Natural killer cell treated with Interleukin-12 subunit alpha and Interleukin-12 subunit beta and Interleukin-15 and Interleukin-18, amount 100 ng/mL, for 72 hours (primary cell): Measurements from ENCODE around the gene EEIG2. TPM values are rescaled to one million over a fixed set of nuclear protein-coding genes. Genes with fewer than 3 reads are reported as not detected.
A peak's percentile ranks its signal among the peaks of the same experiment; 100 is the strongest.

Source experiments
- ATAC-seq, 2 donors: fragments of 150-1000 bp; cut with Tn5 transposase in 1 of 2; sonication (Bioruptor Pico), chemical (Tn5 transposase) in 1 of 2; 2 replicates each; pipeline ENCODE4 v1.10.0; 2021
- DNase-seq: peaks from one replicate; pipeline ENCODE4 v3.0.0; 2022; ENCODE audit warnings: low spot score
- H3K27ac Mint-ChIP-seq, 2 donors: 1 replicate in 1 of 2; 2 replicates in 1 of 2; pipeline ENCODE4 v1.8.0; 2022; ENCODE audit warnings: mixed read lengths in 2 of 2, mild to moderate bottlenecking in 1 of 2, moderate library complexity in 1 of 2
- H3K27me3 Mint-ChIP-seq, 2 donors: 1 replicate in 1 of 2; 2 replicates in 1 of 2; pipeline ENCODE4 v1.8.0; 2022; ENCODE audit warnings: mixed read lengths in 2 of 2
- H3K36me3 Mint-ChIP-seq: one replicate; pipeline ENCODE4 v1.8.0; 2022; ENCODE audit warnings: mixed read lengths
- H3K4me1 Mint-ChIP-seq, 2 donors: 1 replicate in 1 of 2; 2 replicates in 1 of 2; pipeline ENCODE4 v1.8.0; 2022; ENCODE audit warnings: low read depth in 2 of 2, mixed read lengths in 2 of 2, mild to moderate bottlenecking in 1 of 2
- H3K4me3 Mint-ChIP-seq: one replicate; pipeline ENCODE4 v1.8.0; 2022; ENCODE audit warnings: mixed read lengths
- H3K9me3 Mint-ChIP-seq: 2 replicates; pipeline ENCODE4 v1.8.0; 2022; ENCODE audit warnings: mixed read lengths
- total RNA-seq, 2 donors: library from RNA; stranded (reverse); gene quantifications; one replicate each; pipeline ENCODE4 v1.2.3, GENCODE V29; 2022

EEIG2 gene
- total RNA-seq, 2 donors from 2014 or later: 18.4 to 20.7 TPM

DNA sequence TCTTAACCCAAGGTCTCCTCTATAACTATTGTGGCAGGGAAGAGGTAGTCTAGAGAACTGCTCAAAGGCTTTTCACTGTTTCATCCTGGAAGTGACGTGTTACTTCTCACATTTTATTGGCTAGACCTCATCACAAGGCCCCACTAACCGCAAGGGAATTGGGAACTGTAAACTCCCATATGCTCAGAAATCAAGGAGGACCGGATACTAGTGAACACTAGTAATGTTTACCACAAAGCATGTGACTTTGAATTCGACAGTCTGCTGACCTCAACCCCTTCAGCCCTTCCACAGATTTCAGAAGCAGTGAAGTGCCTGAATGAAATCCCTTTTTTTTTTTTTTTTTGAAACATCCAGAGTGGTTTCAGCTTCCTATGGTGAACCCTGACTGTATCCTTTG, 3.4 kb upstream of the EEIG2 start:
- Mint-ChIP-seq H3K4me3 (no peak overlapping the region), H3K4me1 (peaks cover 10 to 16% of the 10 kb centered on the region in 2 donors), H3K9me3 (no peaks in the 10 kb centered on the region), H3K27me3 (peaks cover 0 to 2% of the 10 kb centered on the region in 2 donors), H3K27ac (no peak overlapping the region), H3K36me3 (no peaks in the 10 kb centered on the region)
- ATAC-seq (no peak), DNase-seq (no peak)

DNA sequence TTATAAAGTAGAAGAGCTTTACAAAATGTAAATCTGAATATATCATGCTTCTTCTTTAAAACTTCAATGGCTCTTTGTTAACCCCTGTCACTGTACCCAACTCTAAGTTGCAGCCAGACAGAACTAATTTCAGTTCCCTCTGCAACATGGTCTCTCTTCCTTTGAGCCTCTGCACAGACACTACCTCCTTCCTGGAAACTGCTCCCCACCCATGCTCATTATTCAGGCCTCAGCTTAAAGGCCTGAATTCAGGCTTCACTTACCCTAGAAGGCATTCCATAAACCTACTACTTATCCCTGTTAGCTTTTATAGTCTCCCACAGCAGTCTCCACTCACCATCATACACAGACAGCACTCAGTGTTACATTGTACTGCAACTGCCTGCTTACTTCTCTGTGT, 2.6 kb upstream of the EEIG2 start:
- Mint-ChIP-seq H3K4me3 (no peak overlapping the region), H3K27ac (no peak overlapping the region), H3K9me3 (no peaks in the 10 kb centered on the region), H3K27me3 (peaks cover 0 to 2% of the 10 kb centered on the region in 2 donors), H3K4me1 (peaks cover 16 to 21% of the 10 kb centered on the region in 2 donors), H3K36me3 (no peaks in the 10 kb centered on the region)
- DNase-seq (no peak), ATAC-seq (no peak)

- no peaks in the 10 kb centered on the region for H3K36me3 Mint-ChIP-seq
- H3K9me3 Mint-ChIP-seq: no peaks in the 10 kb centered on the region
- ATAC-seq: peak; percentile 74 to 79
- peak overlapping the region; percentile 96 for H3K4me3 Mint-ChIP-seq
- H3K4me1 Mint-ChIP-seq: peaks cover 29 to 36% of the 10 kb centered on the region in 2 donors
- peak overlapping the region; percentile 86 to 88 for H3K27ac Mint-ChIP-seq
- no peaks in the 10 kb centered on the region for H3K27me3 Mint-ChIP-seq
- no peak for DNase-seq
Observed at GRCh38 chr1:108560189-108560873, 431 bp downstream of the EEIG2 start.

GRCh38 chr1:108560874-108561459, 1.1 kb downstream of the EEIG2 start:
- Mint-ChIP-seq H3K27ac (peak overlapping the region; percentile 86 to 88), H3K9me3 (no peaks in the 10 kb centered on the region), H3K4me3 (peak overlapping the region; percentile 96), H3K27me3 (no peaks in the 10 kb centered on the region), H3K4me1 (peaks cover 29 to 36% of the 10 kb centered on the region in 2 donors), H3K36me3 (no peaks in the 10 kb centered on the region)
- DNase-seq: peak; percentile 67
- peak; percentile 44 to 62 for ATAC-seq

- Mint-ChIP-seq H3K27ac (peak overlapping the region in 1 of 2 donors; percentile 34), H3K4me1 (peaks cover 29 to 36% of the 10 kb centered on the region in 2 donors), H3K27me3 (no peaks in the 10 kb centered on the region), H3K36me3 (no peaks in the 10 kb centered on the region), H3K4me3 (peak overlapping the region; percentile 96), H3K9me3 (no peaks in the 10 kb centered on the region)
- peak; percentile 85 for DNase-seq
- peak; percentile 65 for ATAC-seq
Observed at GRCh38 chr1:108561689-108562326, 1.9 kb downstream of the EEIG2 start.

- no peak overlapping the region for H3K4me3 Mint-ChIP-seq
Observed at GRCh38 chr1:108563808-108564207, 3.9 kb downstream of the EEIG2 start.

DNA sequence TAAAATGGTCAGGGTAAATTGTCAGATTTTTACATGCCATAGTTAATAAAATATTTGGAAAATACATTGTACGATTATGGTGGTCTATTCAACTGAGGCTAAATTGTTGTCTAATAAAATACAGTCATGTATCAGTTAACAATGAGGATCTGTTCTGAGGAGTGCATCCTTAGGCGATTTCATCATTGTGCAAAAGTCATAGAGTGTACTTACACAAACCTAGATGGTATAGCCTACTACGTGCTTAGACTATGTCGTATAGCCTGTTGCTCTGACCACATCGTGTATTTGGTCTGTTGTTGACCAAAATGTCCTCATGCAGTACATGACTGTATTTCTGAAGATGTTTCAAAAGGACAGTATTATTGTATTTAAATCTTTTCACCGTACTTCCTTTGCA, 5.2 kb downstream of the EEIG2 start:
- ATAC-seq: no peak
- no peaks in the 10 kb centered on the region for H3K27me3 Mint-ChIP-seq

More at GRCh38 chr1:108563808-108564207, 3.9 kb downstream of the EEIG2 start:
- Mint-ChIP-seq H3K9me3 (no peaks in the 10 kb centered on the region), H3K27ac (no peak overlapping the region), H3K27me3 (no peaks in the 10 kb centered on the region), H3K4me1 (peaks cover 29 to 39% of the 10 kb centered on the region in 2 donors), H3K36me3 (no peaks in the 10 kb centered on the region)
- ATAC-seq (no peak), DNase-seq (no peak)

GRCh38 chr1:108565512-108565911, 5.6 kb downstream of the EEIG2 start:
- no peaks in the 10 kb centered on the region for H3K9me3 Mint-ChIP-seq
- DNase-seq: no peak
- no peak overlapping the region for H3K4me3 Mint-ChIP-seq
- peaks cover 25 to 35% of the 10 kb centered on the region in 2 donors for H3K4me1 Mint-ChIP-seq
- H3K36me3 Mint-ChIP-seq: no peaks in the 10 kb centered on the region
- H3K27ac Mint-ChIP-seq: no peak overlapping the region
- ATAC-seq: no peak
- no peaks in the 10 kb centered on the region for H3K27me3 Mint-ChIP-seq

More for the DNA sequence above, 5.2 kb downstream of the EEIG2 start:
- Mint-ChIP-seq H3K27ac (no peak overlapping the region), H3K4me3 (no peak overlapping the region), H3K9me3 (no peaks in the 10 kb centered on the region), H3K36me3 (no peaks in the 10 kb centered on the region), H3K4me1 (peaks cover 26 to 36% of the 10 kb centered on the region in 2 donors)
- no peak for DNase-seq

DNA sequence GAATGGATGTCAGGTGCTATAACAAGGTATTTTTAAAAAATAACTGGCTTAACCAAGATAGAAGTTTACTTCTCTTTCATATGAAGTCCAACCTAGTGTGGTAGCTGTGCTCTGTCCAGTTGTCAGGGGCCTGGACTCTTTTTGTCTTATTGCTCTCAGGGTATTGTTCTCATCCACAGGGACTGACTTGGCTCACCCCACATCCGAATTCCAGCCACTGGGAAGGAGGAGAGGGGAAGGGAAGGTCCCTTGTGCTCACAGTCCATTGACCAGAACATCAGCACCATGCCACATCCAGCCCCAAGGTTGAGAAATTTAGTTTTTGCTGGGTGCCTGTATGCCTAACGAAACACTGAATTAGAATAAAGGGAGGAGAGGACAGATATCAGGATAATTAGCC, 8.7 kb downstream of the EEIG2 start:
- Mint-ChIP-seq H3K27ac (peak overlapping the region; percentile 29 to 32), H3K36me3 (no peaks in the 10 kb centered on the region), H3K4me1 (peaks cover 9 to 14% of the 10 kb centered on the region in 2 donors), H3K4me3 (no peak overlapping the region), H3K27me3 (no peaks in the 10 kb centered on the region), H3K9me3 (no peaks in the 10 kb centered on the region)
- DNase-seq: no peak
- ATAC-seq: no peak

GRCh38 chr1:108569097-108569728, 9.3 kb downstream of the EEIG2 start:
- Mint-ChIP-seq H3K27me3 (no peaks in the 10 kb centered on the region), H3K36me3 (no peaks in the 10 kb centered on the region), H3K27ac (peak overlapping the region; percentile 29 to 32), H3K4me3 (no peak overlapping the region), H3K9me3 (no peaks in the 10 kb centered on the region), H3K4me1 (peaks cover 5 to 7% of the 10 kb centered on the region in 2 donors)
- ATAC-seq (no peak), DNase-seq (no peak)

- Mint-ChIP-seq H3K27me3 (no peaks in the 10 kb centered on the region), H3K4me1 (peaks cover 4 to 5% of the 10 kb centered on the region in 2 donors), H3K27ac (no peak overlapping the region), H3K9me3 (no peaks in the 10 kb centered on the region), H3K36me3 (no peaks in the 10 kb centered on the region), H3K4me3 (no peak overlapping the region)
- ATAC-seq (peak; percentile 95 to 98), DNase-seq (peak; percentile 77)
Observed at GRCh38 chr1:108570128-108570527, 10.2 kb downstream of the EEIG2 start.

DNA sequence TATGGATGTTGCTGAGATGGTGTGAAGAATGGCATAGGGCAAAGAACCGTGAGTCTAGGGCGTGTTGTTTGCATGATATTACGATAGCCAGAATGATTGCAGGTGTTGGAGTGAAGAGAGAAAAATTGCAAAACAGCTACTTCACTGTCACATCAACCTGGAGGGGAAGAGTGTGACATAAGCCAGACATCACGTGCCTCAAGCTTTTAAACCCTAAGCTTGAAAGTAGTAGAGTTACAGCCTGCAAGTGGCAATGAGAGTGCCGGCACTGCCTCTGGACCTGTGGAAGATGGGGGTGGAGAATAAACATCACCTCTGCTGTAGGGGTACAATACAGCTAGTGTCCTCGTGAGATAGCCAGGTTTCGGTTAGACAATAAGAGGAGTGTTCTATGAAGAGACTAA, 11.1 kb downstream of the EEIG2 start:
- no peak for DNase-seq

DNA sequence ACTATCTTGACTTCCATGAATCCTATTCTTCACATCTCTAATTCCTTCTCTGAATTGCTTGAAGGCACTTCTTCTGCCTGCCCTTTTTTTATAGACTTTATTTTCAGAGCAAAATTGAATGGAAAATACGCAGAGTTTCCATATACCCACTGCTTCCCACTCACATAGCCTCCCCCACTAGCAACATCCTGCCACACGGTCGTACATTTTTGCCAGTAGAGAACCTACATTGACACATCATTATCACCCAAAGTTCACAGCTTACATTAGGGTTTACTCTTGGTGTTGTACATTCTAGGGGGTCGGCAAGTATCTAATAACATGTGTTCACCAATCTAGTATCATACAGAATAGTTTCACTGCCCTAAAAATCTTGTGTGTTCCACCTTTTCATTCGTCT, 12.3 kb downstream of the EEIG2 start:
- H3K36me3 Mint-ChIP-seq: no peaks in the 10 kb centered on the region

More for the DNA sequence above, 11.1 kb downstream of the EEIG2 start:
- Mint-ChIP-seq H3K27me3 (no peaks in the 10 kb centered on the region), H3K4me1 (peaks cover 11 to 12% of the 10 kb centered on the region in 2 donors), H3K9me3 (no peaks in the 10 kb centered on the region), H3K36me3 (no peaks in the 10 kb centered on the region), H3K27ac (no peak overlapping the region), H3K4me3 (no peak overlapping the region)
- ATAC-seq: peak in 1 of 2 donors; percentile 30

More for the DNA sequence above, 12.3 kb downstream of the EEIG2 start:
- DNase-seq (no peak), ATAC-seq (peak in 1 of 2 donors; percentile 64)
- Mint-ChIP-seq H3K4me1 (peaks cover 11 to 12% of the 10 kb centered on the region in 2 donors), H3K27ac (no peak overlapping the region), H3K27me3 (no peaks in the 10 kb centered on the region), H3K4me3 (no peak overlapping the region), H3K9me3 (no peaks in the 10 kb centered on the region)
